ENCODE results near the gene TRABD. TPM values are rescaled to one million over a fixed set of nuclear protein-coding genes. Genes with fewer than 3 reads are reported as not detected.

Gene TRABD
- total and polyA plus RNA-seq, 7 experiments from 2014 or later: 29.4 to 157 (median 106) TPM

- POLR2A ChIA-PET: interaction anchor here (0.6 kb wide), 2 partner anchors 130 to 389 kb away, joined by 4 to 5 read pairs; no protein-coding TSS in a partner anchor
- ATAC-seq (no peak), DNase-seq (no peak)
- CTCF ChIA-PET: interaction anchor here (0.6 to 1.3 kb wide), 2 partner anchors 8 to 18 kb away, joined by 3 read pairs; no protein-coding TSS in a partner anchor
- H3K27me3 ChIP-seq (ENCODE audit: control insufficient read depth in 2 of 2, insufficient read depth in 2 of 2, low read length in 2 of 2): no peaks in the 10 kb centered on the region
- H3K4me1 Mint-ChIP-seq: peaks cover 6 to 27% (median 21%) of the 10 kb centered on the region in 7 donors
- H3K4me3 ChIP-seq (ENCODE audit: low read length): no peak overlapping the region
- H3K9me3 ChIP-seq (ENCODE audit: control insufficient read depth in 2 of 3, low read length in 3 of 3): no peaks in the 10 kb centered on the region
- H3K27ac ChIP-seq (ENCODE audit: low read depth, low read length): no peak overlapping the region
- peaks cover 0 to 10% (median 0%) of the 10 kb centered on the region in 11 donors for H3K9me3 Mint-ChIP-seq
- peaks cover 0 to 76% (median 12%) of the 10 kb centered on the region in 3 experiments for H3K36me3 ChIP-seq (ENCODE audit: control insufficient read depth in 2 of 3, insufficient read depth in 3 of 3, low read length in 3 of 3)
- no peak overlapping the region for H3K27ac Mint-ChIP-seq
- H3K27me3 Mint-ChIP-seq: no peaks in the 10 kb centered on the region
- H3K36me3 Mint-ChIP-seq: peaks cover 0 to 21% (median 7%) of the 10 kb centered on the region in 5 donors
- H3K4me3 Mint-ChIP-seq: no peak overlapping the region
- intact Hi-C loops (cut with micrococcal nuclease): no loop called here
- H3K4me1 ChIP-seq (ENCODE audit: control insufficient read depth in 2 of 2, insufficient read depth in 2 of 2, low read length in 2 of 2): no peaks in the 10 kb centered on the region
Measured at GRCh38 chr22:50232481-50233151, 46.9 kb downstream of the TRABD start.

- Histone ChIP-seq H3K27me3 (ENCODE audit: control insufficient read depth in 2 of 2, insufficient read depth in 2 of 2, low read length in 2 of 2) (no peaks in the 10 kb centered on the region), H3K4me3 (ENCODE audit: low read length) (no peak overlapping the region), H3K4me1 (ENCODE audit: control insufficient read depth in 2 of 2, insufficient read depth in 2 of 2, low read length in 2 of 2) (no peaks in the 10 kb centered on the region), H3K27ac (ENCODE audit: low read depth, low read length) (no peak overlapping the region), H3K9me3 (ENCODE audit: control insufficient read depth in 2 of 3, low read length in 3 of 3) (no peaks in the 10 kb centered on the region), H3K36me3 (ENCODE audit: control insufficient read depth in 2 of 3, insufficient read depth in 3 of 3, low read length in 3 of 3) (peaks cover 0 to 75% (median 10%) of the 10 kb centered on the region in 3 experiments)
- POLR2A ChIA-PET: no interaction called here
- H3K27me3 Mint-ChIP-seq: no peaks in the 10 kb centered on the region
- CTCF ChIA-PET: interaction anchor here (1.3 kb wide), 1 partner anchor 8 kb away, joined by 3 read pairs; no protein-coding TSS in a partner anchor
- no peak overlapping the region for H3K4me3 Mint-ChIP-seq
- ATAC-seq: no peak
- H3K9me3 Mint-ChIP-seq: peaks cover 0 to 10% (median 0%) of the 10 kb centered on the region in 11 donors
- H3K36me3 Mint-ChIP-seq: peaks cover 0 to 26% (median 7%) of the 10 kb centered on the region in 5 donors
- H3K27ac Mint-ChIP-seq: no peak overlapping the region
- intact Hi-C loops (cut with micrococcal nuclease): no loop called here
- H3K4me1 Mint-ChIP-seq: peaks cover 6 to 32% (median 25%) of the 10 kb centered on the region in 7 donors
- DNase-seq: no peak
Measured at GRCh38 chr22:50233223-50233622, 47.5 kb downstream of the TRABD start.

GRCh38 chr22:50236731-50237409 is 51.2 kb downstream of the TRABD start:
- Histone ChIP-seq H3K4me3 (ENCODE audit: low read length) (no peak overlapping the region), H3K27ac (ENCODE audit: low read depth, low read length) (no peak overlapping the region), H3K27me3 (ENCODE audit: control insufficient read depth in 2 of 2, insufficient read depth in 2 of 2, low read length in 2 of 2) (no peaks in the 10 kb centered on the region), H3K4me1 (ENCODE audit: control insufficient read depth in 2 of 2, insufficient read depth in 2 of 2, low read length in 2 of 2) (peaks cover 6 to 8% of the 10 kb centered on the region in 2 donors), H3K36me3 (ENCODE audit: control insufficient read depth in 2 of 3, insufficient read depth in 3 of 3, low read length in 3 of 3) (peaks cover 4 to 66% (median 5%) of the 10 kb centered on the region in 3 experiments), H3K9me3 (ENCODE audit: control insufficient read depth in 2 of 3, low read length in 3 of 3) (no peaks in the 10 kb centered on the region)
- ChIA-PET POLR2A (no interaction called here), CTCF (no interaction called here)
- intact Hi-C loops (cut with micrococcal nuclease): no loop called here
- Mint-ChIP-seq H3K27ac (no peak overlapping the region), H3K27me3 (no peaks in the 10 kb centered on the region), H3K36me3 (peaks cover 0 to 20% (median 7%) of the 10 kb centered on the region in 5 donors), H3K4me3 (no peak overlapping the region), H3K4me1 (peaks cover 9 to 50% (median 35%) of the 10 kb centered on the region in 7 donors), H3K9me3 (peaks cover 0 to 10% (median 0%) of the 10 kb centered on the region in 11 donors)
- ATAC-seq: no peak
- no peak for DNase-seq

- POLR2A ChIA-PET: interaction anchor here (1.0 to 1.3 kb wide), 2 partner anchors 12 to 54 kb away, joined by 3 to 4 read pairs; partner anchors contain the start of gene HDAC10
- ATAC-seq (no peak), DNase-seq (no peak)
- H3K9me3 ChIP-seq (ENCODE audit: control insufficient read depth in 2 of 3, low read length in 3 of 3): no peaks in the 10 kb centered on the region
- CTCF ChIA-PET: no interaction called here
- H3K4me3 Mint-ChIP-seq: no peak overlapping the region
- H3K9me3 Mint-ChIP-seq: peaks cover 0 to 10% (median 0%) of the 10 kb centered on the region in 11 donors
- peaks cover 10 to 58% (median 44%) of the 10 kb centered on the region in 7 donors for H3K4me1 Mint-ChIP-seq
- no peak overlapping the region for H3K27ac Mint-ChIP-seq
- H3K4me3 ChIP-seq (ENCODE audit: low read length): no peak overlapping the region
- peaks cover 0 to 19% (median 7%) of the 10 kb centered on the region in 5 donors for H3K36me3 Mint-ChIP-seq
- H3K27me3 Mint-ChIP-seq: no peaks in the 10 kb centered on the region
- H3K27me3 ChIP-seq (ENCODE audit: control insufficient read depth in 2 of 2, insufficient read depth in 2 of 2, low read length in 2 of 2): no peaks in the 10 kb centered on the region
- H3K4me1 ChIP-seq (ENCODE audit: control insufficient read depth in 2 of 2, insufficient read depth in 2 of 2, low read length in 2 of 2): peaks cover 17 to 24% of the 10 kb centered on the region in 2 donors
- H3K27ac ChIP-seq (ENCODE audit: low read depth, low read length): no peak overlapping the region
- peaks cover 4 to 48% (median 5%) of the 10 kb centered on the region in 3 experiments for H3K36me3 ChIP-seq (ENCODE audit: control insufficient read depth in 2 of 3, insufficient read depth in 3 of 3, low read length in 3 of 3)
- intact Hi-C loops (cut with micrococcal nuclease): no loop called here
Measured at GRCh38 chr22:50238755-50239154, 53.0 kb downstream of the TRABD start.

- Histone ChIP-seq H3K9me3 (ENCODE audit: control insufficient read depth in 2 of 3, low read length in 3 of 3) (no peaks in the 10 kb centered on the region), H3K4me1 (ENCODE audit: control insufficient read depth in 2 of 2, insufficient read depth in 2 of 2, low read length in 2 of 2) (peaks cover 31 to 41% of the 10 kb centered on the region in 2 donors), H3K4me3 (ENCODE audit: low read length) (peak overlapping the region; percentile 8), H3K27ac (ENCODE audit: low read depth, low read length) (peak overlapping the region; percentile 96), H3K36me3 (ENCODE audit: control insufficient read depth in 2 of 3, insufficient read depth in 3 of 3, low read length in 3 of 3) (peaks cover 4 to 40% (median 5%) of the 10 kb centered on the region in 3 experiments), H3K27me3 (ENCODE audit: control insufficient read depth in 2 of 2, insufficient read depth in 2 of 2, low read length in 2 of 2) (no peaks in the 10 kb centered on the region)
- Mint-ChIP-seq H3K4me3 (peak overlapping the region; percentile 76 to 100 (median 98)), H3K36me3 (peaks cover 4 to 12% (median 4%) of the 10 kb centered on the region in 5 donors), H3K9me3 (no peaks in the 10 kb centered on the region), H3K27me3 (no peaks in the 10 kb centered on the region), H3K4me1 (peaks cover 16 to 53% (median 44%) of the 10 kb centered on the region in 7 donors), H3K27ac (peak overlapping the region; percentile 21 to 100 (median 69))
- POLR2A ChIA-PET: interaction anchor here (1.1 to 1.5 kb wide), 4 partner anchors 9 to 379 kb away, joined by 3 to 7 read pairs (median 4); partner anchors contain the start of genes HDAC10 and SCO2
- ATAC-seq (no peak), DNase-seq (no peak)
- CTCF ChIA-PET: interaction anchor here (0.6 to 1.7 kb wide), 7 partner anchors 8 to 255 kb away, joined by 3 to 7 read pairs (median 4); partner anchors contain the start of gene HDAC10
- intact Hi-C loops (cut with micrococcal nuclease): no loop called here
Measured at GRCh38 chr22:50242406-50242949, 56.8 kb downstream of the TRABD start.
